DMS 273 (cell line): ENCODE measurements around the gene STOX2.
"Not testable (repeated sequence)": the region's sequence is repeated elsewhere in the genome, so short reads cannot be mapped to it uniquely, and the experiment has no call there.

Experiments used
- DNase-seq: peaks from one replicate; lab custom pipeline; 2025; ENCODE audit not compliant: unreplicated experiment; lab: John Stamatoyannopoulos, UW

The STOX2 gene

DNA sequence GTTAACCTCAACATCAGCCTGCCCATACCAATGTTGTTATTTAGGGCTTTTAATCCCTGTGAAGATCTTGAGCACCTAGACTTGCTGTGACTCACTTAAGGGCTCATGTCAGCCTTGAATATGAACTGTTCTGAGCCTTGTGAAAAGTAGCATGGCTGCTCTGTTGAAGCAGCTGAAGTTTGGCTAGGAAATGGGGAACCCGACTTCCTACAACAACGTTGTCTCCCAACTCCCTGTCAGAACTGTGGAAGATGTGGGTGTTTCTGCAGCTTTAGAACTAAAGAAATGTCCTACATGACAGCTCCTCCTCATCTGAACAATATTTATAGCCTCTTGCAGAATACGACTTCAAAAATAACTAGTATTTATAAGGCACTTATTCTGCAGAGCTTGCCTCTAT, 27.5 kb downstream of the STOX2 start:
- no peak for DNase-seq

GRCh38 chr4:183934761-183935160, 29.7 kb downstream of the STOX2 start:
- DNase-seq = no peak

GRCh38 chr4:183935355-183936005, 30.4 kb downstream of the STOX2 start:
- no peak for DNase-seq

GRCh38 chr4:183936047-183936446, 30.9 kb downstream of the STOX2 start:
- DNase-seq = no peak

- DNase-seq = no peak
These were observed 31.7 kb downstream of the STOX2 start for GRCh38 chr4:183936574-183937345.

- no peak for DNase-seq
These were observed 35.8 kb downstream of the STOX2 start for GRCh38 chr4:183940864-183941263.

DNA sequence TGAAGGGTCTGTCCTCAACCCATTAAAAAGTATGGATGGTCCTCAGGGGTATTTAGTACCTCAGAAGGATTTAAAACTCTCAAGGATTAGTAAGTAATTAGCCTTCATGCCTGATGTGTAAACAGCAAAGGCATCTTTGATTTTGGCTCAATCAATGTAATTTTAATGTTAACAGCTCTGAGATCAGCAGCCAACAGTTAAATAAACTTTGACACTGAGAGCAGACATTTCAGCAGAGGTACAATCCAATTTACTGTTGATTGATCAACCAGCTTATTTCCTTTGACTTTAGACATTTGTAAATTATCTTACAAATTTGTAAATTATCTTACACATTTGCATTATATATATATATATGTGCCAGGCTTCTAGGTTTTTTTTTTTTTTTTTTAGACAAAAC, 36.9 kb downstream of the STOX2 start:
- no peak for DNase-seq

GRCh38 chr4:183945741-183946140, 40.6 kb downstream of the STOX2 start:
- DNase-seq = no peak

GRCh38 chr4:183950536-183950935, 45.4 kb downstream of the STOX2 start:
- no peak for DNase-seq

DNA sequence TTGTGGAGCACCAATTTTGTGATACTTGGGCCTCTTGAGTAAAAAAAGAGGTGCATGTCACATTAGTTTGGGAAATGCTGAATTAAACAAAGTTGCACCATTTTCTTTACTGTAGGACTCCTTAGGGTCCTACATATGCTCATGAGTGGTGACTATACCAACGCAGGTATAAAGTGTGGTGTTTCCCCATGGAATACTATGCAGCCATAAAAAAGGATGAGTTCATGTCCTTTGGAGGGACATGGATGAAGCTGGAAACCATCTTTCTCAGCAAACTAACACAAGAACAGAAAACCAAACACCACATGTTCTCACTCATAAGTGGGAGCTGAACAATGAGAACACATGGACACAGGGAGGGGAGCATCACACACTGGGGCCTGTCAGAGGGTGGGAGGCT, 47.5 kb downstream of the STOX2 start:
- DNase-seq = not testable (repeated sequence)

GRCh38 chr4:183959319-183960045, 54.4 kb downstream of the STOX2 start:
- no peak for DNase-seq

- peak; percentile 91 for DNase-seq
These were observed 54.9 kb downstream of the STOX2 start for GRCh38 chr4:183960046-183960420.

- DNase-seq = peak; percentile 24
These were observed 55.9 kb downstream of the STOX2 start for GRCh38 chr4:183960962-183961541.

DNA sequence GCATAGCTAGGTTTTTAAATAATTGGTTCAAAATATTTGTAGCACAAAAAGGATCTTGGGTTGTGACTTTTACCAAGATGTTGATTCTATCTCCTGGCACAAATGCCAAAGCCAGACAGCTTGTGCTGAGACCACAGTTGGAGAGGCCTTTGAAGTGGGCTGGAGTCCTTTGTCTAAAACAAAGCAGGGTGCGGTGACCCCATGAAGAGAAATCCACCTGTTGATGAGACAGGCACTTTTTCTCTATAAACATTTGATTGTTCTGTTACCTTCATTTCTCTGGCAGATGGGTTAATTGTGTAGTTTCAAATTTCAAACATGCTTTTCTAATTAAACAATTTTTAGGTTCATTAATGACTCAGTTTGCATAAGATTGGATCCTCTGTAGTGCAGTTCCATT, 56.7 kb downstream of the STOX2 start:
- DNase-seq = no peak

GRCh38 chr4:183962419-183962818, 57.3 kb downstream of the STOX2 start:
- DNase-seq = no peak

DNA sequence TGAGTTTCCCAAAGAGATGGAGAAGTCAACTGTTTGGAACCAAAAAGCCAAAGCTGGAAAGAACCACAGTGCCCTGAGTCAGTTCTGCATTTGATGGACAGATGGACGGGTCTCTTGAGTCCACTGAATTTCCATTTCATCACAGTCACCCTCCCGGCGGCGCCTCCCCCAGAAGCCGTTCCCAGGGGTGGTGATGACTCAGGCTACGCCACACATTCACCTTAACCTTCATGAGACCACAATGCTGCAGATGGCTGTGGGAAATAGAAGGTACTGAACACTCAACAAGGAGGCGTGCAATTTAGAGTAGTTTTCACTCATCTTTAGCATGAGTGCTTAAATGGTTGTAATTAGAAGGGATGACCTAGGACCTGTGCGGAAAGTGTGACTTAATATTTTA, 61.3 kb downstream of the STOX2 start:
- DNase-seq = no peak

GRCh38 chr4:183967266-183967665, 62.2 kb downstream of the STOX2 start:
- DNase-seq = no peak

DNA sequence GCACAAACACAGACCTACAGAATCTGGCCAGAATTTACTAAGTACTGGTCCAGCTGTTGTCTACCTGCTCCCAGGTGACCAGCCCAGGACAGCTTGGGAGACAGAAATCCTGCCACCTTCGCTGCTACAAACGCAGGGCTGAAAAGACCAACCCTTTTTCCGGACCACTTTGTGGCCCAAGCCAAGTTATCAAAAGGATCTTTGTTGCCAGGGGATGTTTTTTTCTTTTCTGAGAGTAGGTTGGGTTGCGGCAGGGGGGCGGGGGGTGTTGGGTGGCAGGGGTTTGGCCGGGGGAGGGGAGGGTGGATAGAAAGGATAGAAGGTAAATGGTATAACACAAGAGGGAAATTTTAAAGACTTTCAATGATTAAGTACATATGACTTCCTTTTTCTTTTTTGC, 63.4 kb downstream of the STOX2 start:
- no peak for DNase-seq

DNA sequence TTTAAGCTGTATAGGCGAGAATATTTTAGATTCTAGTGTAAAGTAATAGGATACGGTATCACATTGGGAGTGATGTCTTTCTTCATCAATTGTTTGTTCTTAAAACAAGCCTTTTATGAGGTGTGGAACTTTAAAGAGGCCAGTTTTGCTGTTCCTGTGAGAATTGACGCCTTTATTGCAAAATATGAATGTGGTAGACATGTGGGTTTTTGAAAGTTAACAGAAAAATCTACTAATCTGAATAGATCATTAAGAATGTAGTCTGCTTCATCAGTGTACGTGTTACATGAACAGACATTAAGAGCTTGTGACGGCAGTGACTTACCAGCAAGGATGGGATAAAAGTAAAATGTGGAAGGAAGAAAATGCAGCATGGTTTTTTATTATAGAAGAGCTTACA, 63.8 kb downstream of the STOX2 start:
- DNase-seq = no peak

DNA sequence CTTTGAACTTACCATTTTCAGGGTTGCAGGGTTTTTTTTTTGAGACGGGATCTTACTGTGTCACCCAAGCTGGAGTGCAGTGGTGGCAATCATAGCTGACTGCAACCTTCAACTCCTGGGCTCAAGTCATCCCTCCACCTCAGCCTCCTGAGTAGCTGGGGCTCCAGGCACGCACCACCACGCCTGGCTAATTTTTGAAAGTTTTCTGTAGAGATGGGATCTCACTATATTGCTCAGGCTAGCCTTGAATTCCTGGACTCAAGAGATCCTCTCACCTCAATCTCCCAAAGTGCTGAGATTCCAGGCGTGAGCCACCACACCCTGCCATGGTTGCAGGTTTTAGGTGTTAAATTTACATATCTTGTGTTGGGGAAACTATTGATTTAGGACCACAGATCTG, 64.5 kb downstream of the STOX2 start:
- DNase-seq = no peak

GRCh38 chr4:183971929-183972490, 66.9 kb downstream of the STOX2 start:
- DNase-seq = no peak
